DOHH2 (cell line): ENCODE data around the gene IL7R.
A peak's percentile ranks its signal among the peaks of the same experiment; 100 is the strongest.
"Not testable (repeated sequence)": the region's sequence is repeated elsewhere in the genome, so short reads cannot be mapped to it uniquely, and the experiment has no call there.

Source experiments
- H3F3A ChIP-seq: fragments of 200-600 bp; sonication (generic), shearing (Covaris generic); 2 replicates; pipeline ENCODE4 v1.6.0; 2016; ENCODE audit warnings: antibody characterized with exemption, mild to moderate bottlenecking; ENCODE audit not compliant: control insufficient read depth, insufficient read depth
- H3K27ac ChIP-seq: fragments of 200-600 bp; sonication (generic); 2 replicates; pipeline ENCODE4 v1.5.1; 2014; ENCODE audit warnings: low read depth, mild to moderate bottlenecking, low read length, moderate library complexity
- H3K27me3 ChIP-seq: fragments of 200-600 bp; sonication (generic); 2 replicates; pipeline ENCODE4 v1.6.1; 2014; ENCODE audit warnings: mild to moderate bottlenecking, low read length, mixed read lengths; ENCODE audit not compliant: control insufficient read depth
- H3K36me3 ChIP-seq: fragments of 200-600 bp; sonication (generic); 2 replicates; pipeline ENCODE4 v1.6.1; 2014; ENCODE audit warnings: mild to moderate bottlenecking, low read length, moderate library complexity, mixed read lengths; ENCODE audit not compliant: control insufficient read depth
- H3K4me1 ChIP-seq: fragments of 200-600 bp; sonication (generic); 2 replicates; pipeline ENCODE4 v1.6.1; 2014; ENCODE audit warnings: mild to moderate bottlenecking, low read length, mixed read lengths; ENCODE audit not compliant: control insufficient read depth
- H3K4me2 ChIP-seq: fragments of 200-600 bp; sonication (generic); 2 replicates; pipeline ENCODE4 v1.6.0; 2014; ENCODE audit warnings: mild to moderate bottlenecking, low read length, moderate library complexity
- H3K4me3 ChIP-seq: fragments of 200-600 bp; sonication (generic); 2 replicates; pipeline ENCODE4 v1.5.1; 2014; ENCODE audit warnings: mild to moderate bottlenecking, low read length, mixed read lengths
- H3K79me2 ChIP-seq: fragments of 200-600 bp; sonication (generic); 2 replicates; pipeline ENCODE4 v1.6.1; 2014; ENCODE audit warnings: mild to moderate bottlenecking, low read length, mixed read lengths; ENCODE audit not compliant: control insufficient read depth
- H3K9me2 ChIP-seq: fragments of 200-600 bp; sonication (generic); replicated peaks from 2 replicates; pipeline ENCODE4 v1.6.1; 2014; ENCODE audit warnings: mild to moderate bottlenecking, low read length, mixed read lengths; ENCODE audit not compliant: control insufficient read depth
- H3K9me3 ChIP-seq: fragments of 200-600 bp; sonication (generic); 2 replicates; pipeline ENCODE4 v1.6.1; 2014; ENCODE audit warnings: antibody characterized with exemption, low read length, mixed read lengths; ENCODE audit not compliant: control insufficient read depth, insufficient read depth
- H4K20me1 ChIP-seq: fragments of 200-600 bp; sonication (generic); 2 replicates; pipeline ENCODE4 v1.6.0; 2014; ENCODE audit warnings: low read depth, mild to moderate bottlenecking, antibody characterized with exemption, low read length, moderate library complexity; ENCODE audit not compliant: control insufficient read depth, insufficient read depth
- EZH2phosphoT487 ChIP-seq: fragments of 200-600 bp; sonication (generic); IDR thresholded peaks from 2 replicates; pipeline ENCODE4 v1.6.1; 2017; ENCODE audit warnings: borderline replicate concordance, mild to moderate bottlenecking, antibody characterized with exemption, low read length, moderate library complexity, mixed read lengths
- TF ChIP-seq, protein P1 (sequence below): fragments of 200-600 bp; sonication (generic); IDR thresholded peaks from one replicate; pipeline ENCODE4 v1.5.1; 2014; ENCODE audit warnings: antibody characterized with exemption, mild to moderate bottlenecking, low read depth, low read length; ENCODE audit not compliant: poor library complexity, severe bottlenecking

The IL7R gene

DNA sequence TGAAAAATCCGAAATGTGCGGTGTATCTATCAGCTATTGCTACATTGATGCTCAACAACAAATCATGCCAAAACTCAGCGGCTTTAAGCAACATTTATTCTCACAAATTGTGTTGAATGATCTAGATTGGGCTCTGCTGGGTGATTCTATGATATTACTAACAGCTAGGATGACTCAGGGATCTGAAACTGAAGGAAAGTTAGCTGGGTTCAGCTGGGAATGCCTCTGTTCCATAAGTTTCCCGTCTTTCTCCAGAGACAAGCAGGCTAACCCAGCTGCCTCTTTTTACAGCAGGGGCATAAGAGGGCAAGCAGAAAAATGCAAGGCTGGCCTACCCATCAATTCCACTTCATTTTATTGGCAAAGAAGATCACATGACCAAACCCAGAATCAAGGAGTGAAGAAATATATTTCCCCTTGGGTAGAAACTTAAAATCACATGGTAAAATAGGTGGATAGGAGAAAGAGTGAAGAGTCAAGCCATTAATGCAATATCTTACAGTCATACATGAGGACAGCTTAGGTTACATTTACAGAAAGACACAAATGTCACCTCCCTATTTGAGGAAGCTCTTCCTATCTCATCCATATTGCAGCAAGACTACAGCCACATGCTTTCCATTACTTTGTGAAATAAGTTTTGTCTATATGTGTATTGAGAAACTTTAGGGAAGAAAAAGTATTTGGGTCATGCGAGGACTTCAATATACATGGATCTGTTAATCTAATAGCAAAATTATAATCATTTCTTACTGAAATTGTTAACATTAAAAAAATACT, 30.8 kb downstream of the IL7R start:
- TF ChIP-seq, protein P1, sequence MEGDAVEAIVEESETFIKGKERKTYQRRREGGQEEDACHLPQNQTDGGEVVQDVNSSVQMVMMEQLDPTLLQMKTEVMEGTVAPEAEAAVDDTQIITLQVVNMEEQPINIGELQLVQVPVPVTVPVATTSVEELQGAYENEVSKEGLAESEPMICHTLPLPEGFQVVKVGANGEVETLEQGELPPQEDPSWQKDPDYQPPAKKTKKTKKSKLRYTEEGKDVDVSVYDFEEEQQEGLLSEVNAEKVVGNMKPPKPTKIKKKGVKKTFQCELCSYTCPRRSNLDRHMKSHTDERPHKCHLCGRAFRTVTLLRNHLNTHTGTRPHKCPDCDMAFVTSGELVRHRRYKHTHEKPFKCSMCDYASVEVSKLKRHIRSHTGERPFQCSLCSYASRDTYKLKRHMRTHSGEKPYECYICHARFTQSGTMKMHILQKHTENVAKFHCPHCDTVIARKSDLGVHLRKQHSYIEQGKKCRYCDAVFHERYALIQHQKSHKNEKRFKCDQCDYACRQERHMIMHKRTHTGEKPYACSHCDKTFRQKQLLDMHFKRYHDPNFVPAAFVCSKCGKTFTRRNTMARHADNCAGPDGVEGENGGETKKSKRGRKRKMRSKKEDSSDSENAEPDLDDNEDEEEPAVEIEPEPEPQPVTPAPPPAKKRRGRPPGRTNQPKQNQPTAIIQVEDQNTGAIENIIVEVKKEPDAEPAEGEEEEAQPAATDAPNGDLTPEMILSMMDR = no peak
- no peak for TF ChIP-seq EZH2phosphoT487
- Histone ChIP-seq H3K79me2 (no peaks in the 10 kb centered on the region), H3K27me3 (no peaks in the 10 kb centered on the region), H3K4me2 (peak overlapping the region; percentile 32; the same call in 1 of the 2 replicates), H3K9me3 (peaks cover 3% of the 10 kb centered on the region; the same call in 1 of the 2 replicates), H3F3A (peaks cover 35% of the 10 kb centered on the region), H4K20me1 (no peaks in the 10 kb centered on the region), H3K9me2 (no peaks in the 10 kb centered on the region), H3K4me3 (peak overlapping the region; percentile 14; the same call in 1 of the 2 replicates), H3K4me1 (peaks cover 62% of the 10 kb centered on the region), H3K27ac (peak overlapping the region; percentile 95), H3K36me3 (peaks cover 27% of the 10 kb centered on the region)

GRCh38 chr5:35890021-35891020, 33.6 kb downstream of the IL7R start:
- TF ChIP-seq EZH2phosphoT487 = no peak
- H3K4me3 ChIP-seq = no peak overlapping the region
- no peaks in the 10 kb centered on the region for H3K27me3 ChIP-seq
- H3K27ac ChIP-seq = no peak overlapping the region
- peaks cover 40% of the 10 kb centered on the region for H3K4me1 ChIP-seq
- H3K36me3 ChIP-seq = peaks cover 9% of the 10 kb centered on the region
- H3K79me2 ChIP-seq = no peaks in the 10 kb centered on the region
- no peaks in the 10 kb centered on the region for H3K9me2 ChIP-seq
- peaks cover 3% of the 10 kb centered on the region; the same call in 1 of the 2 replicates for H3K9me3 ChIP-seq
- H3K4me2 ChIP-seq = no peak overlapping the region
- no peaks in the 10 kb centered on the region for H4K20me1 ChIP-seq
- H3F3A ChIP-seq = peaks cover 13% of the 10 kb centered on the region

DNA sequence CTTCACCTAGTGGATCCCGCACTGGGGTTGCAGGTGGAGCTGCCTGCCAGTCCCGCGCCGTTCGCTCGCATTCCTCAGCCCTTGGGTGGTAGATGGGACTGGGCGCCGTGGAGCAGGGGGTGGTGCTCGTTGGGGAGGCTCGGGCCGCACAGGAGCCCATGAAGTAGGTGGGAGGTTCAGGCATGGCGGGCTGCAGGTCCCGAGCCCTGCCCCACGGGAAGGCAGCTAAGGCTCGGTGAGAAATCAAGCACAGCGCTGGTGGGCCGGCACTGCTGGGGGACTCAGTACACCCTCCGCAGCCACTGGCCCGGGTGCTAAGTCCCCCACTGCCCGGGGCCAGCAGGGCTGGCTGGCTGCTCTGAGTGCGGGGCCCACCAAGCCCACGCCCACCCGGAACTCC, 36.1 kb downstream of the IL7R start:
- not testable (repeated sequence) for H3K4me3 ChIP-seq, H3K4me2 ChIP-seq, H3F3A ChIP-seq, H3K79me2 ChIP-seq, H3K27me3 ChIP-seq, H3K9me2 ChIP-seq, H3K36me3 ChIP-seq, H4K20me1 ChIP-seq, H3K9me3 ChIP-seq, H3K27ac ChIP-seq
- H3K4me1 ChIP-seq = peaks cover 15% of the 10 kb centered on the region

GRCh38 chr5:35894131-35894530, 37.4 kb downstream of the IL7R start:
- no peaks in the 10 kb centered on the region for H3K79me2 ChIP-seq
- H3K9me3 ChIP-seq = peaks cover 3% of the 10 kb centered on the region; the same call in 1 of the 2 replicates
- H3K4me1 ChIP-seq = peaks cover 15% of the 10 kb centered on the region
- 0 out of 2 replicates have a peak, but pooled peaks cover 3% of the 10 kb centered on the region for H3F3A ChIP-seq
- H3K27ac ChIP-seq = no peak overlapping the region
- no peaks in the 10 kb centered on the region for H4K20me1 ChIP-seq
- no peak overlapping the region for H3K4me2 ChIP-seq
- no peaks in the 10 kb centered on the region for H3K36me3 ChIP-seq
- no peaks in the 10 kb centered on the region for H3K27me3 ChIP-seq
- H3K4me3 ChIP-seq = no peak overlapping the region
- no peaks in the 10 kb centered on the region for H3K9me2 ChIP-seq
- TF ChIP-seq, protein P1 = no peak
- no peak for TF ChIP-seq EZH2phosphoT487
